T-helper 1 cell treated with Interleukin-12 subunit alpha and Interleukin-12 subunit beta and Interleukin-4 antibody, amounts not matched to agents 30 ng/mL and 1 ng/mL, for 36 hours (primary cell): Measurements from ENCODE around the gene NR0B2. TPM values are rescaled to one million over a fixed set of nuclear protein-coding genes. Genes with fewer than 3 reads are reported as not detected.

ENCODE experiments used
- intact Hi-C: fragments of 100-400 bp; cut with micrococcal nuclease; formaldehyde crosslinking; loops from one replicate; pipeline ENCODE4 v1.15.1; 2024
- total RNA-seq: library from RNA; stranded (reverse); gene quantifications from 2 replicates; pipeline ENCODE4 v1.2.3, GENCODE V29; 2022

NR0B2 gene
- total RNA-seq, 1 donor from 2014 or later: not detected

GRCh38 chr1:26936823-26937222 lies 23.0 kb upstream of the NR0B2 start:
- intact Hi-C loops: no loop called here

GRCh38 chr1:26932531-26932930 lies 18.8 kb upstream of the NR0B2 start:
- intact Hi-C loops: no loop called here

- intact Hi-C loops: no loop called here
These were observed 9.9 kb upstream of the NR0B2 start for GRCh38 chr1:26923711-26924110.

DNA sequence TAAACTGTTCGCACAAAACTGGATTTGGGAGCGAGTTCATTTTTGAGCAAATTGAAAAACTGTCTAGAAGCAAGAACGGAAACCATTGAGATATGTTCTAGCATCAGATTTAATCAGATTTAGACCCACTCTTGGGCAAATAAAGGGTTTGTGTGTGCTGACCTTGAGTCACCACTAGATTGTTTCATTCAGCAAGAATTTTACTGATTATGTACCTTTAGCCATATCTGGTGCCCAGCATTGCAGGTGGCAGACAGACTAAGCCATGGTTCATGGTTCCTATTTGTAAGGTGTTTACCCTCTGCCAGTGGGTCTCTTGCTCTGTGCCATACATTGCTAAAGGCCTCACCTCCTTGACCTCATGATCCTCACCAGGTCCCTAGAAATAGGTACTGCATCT lies 9.1 kb upstream of the NR0B2 start:
- intact Hi-C loops: no loop called here

DNA sequence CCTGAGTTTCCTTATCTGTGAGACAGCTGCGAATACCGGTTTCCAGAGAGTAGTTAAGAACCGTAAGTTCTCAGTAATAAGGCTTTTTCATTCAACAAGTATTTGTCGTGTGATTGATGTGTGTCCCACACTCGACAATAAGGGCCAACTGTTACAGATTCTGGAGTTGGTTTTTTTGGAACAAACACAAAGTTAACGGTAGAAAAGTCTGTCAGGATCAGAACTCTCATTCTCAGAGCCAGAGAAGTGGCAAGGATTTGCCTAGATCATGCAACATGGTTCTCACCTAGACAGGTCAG lies 8.6 kb upstream of the NR0B2 start:
- intact Hi-C loops: no loop called here

DNA sequence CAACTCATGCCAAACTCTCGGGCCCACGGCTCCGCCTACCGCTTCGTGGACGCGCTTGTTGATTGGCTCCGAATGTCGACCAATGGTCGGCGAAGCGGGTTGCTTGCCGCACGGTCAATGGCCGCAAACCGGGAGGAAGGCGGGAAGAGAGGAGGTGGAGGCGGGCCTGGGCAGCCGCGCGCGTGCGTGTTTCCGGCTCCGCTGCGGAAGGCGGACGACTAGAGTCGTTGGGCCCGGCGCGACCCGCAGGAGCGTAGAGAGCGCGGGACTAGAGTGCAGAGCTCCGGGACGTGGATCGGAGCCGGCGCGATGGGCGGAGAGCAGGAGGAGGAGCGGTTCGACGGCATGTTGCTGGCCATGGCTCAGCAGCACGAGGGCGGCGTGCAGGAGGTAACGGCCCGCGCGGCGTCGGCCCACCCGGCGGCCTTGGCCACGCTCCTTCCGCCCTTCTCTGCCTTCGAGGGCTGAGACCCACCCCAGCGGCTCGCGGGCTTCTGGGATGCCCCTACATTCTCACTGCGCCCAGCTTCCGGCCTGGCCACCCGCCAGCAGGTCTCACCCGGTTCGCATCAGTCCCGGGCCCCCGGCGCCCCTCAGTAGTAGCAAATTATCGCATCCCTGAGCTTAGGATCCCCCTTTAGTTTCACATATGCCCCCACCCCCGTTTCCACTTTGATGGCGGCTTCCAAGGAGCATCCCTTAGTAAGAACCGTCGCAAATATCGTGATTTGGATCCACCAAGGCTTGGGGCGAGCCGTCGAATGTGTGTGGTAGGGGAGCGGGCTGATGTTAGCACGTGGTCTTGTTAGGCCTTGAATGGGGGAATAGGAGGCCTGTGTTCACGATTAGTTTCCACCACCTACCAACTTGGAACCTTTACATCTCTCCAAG lies 8.0 kb upstream of the NR0B2 start, which contains the start of gene NUDC:
TSS of gene NUDC (plus strand) at position 204 of the 891 bp plus-strand sequence. CDS start at position 310, 106 bp downstream.
- intact Hi-C loops: loop anchor here (1.0 kb wide), 8 partner anchors 21 to 420 kb away; partner anchors contain the start of genes GPATCH3, GPN2, TRNP1 and WDTC1

GRCh38 chr1:26921126-26921539 lies 7.4 kb upstream of the NR0B2 start:
- intact Hi-C loops: loop anchor here (1.0 kb wide), 8 partner anchors 21 to 420 kb away; partner anchors contain the start of genes GPATCH3, GPN2, TRNP1 and WDTC1

- intact Hi-C loops: no loop called here
These were observed 1.5 kb upstream of the NR0B2 start for GRCh38 chr1:26915204-26915842.

GRCh38 chr1:26913389-26913753 lies 404 bp downstream of the NR0B2 start:
- intact Hi-C loops: no loop called here

- intact Hi-C loops: no loop called here
These were observed 1.7 kb downstream of the NR0B2 start for GRCh38 chr1:26912147-26912490.

GRCh38 chr1:26911399-26912146 lies 2.2 kb downstream of the NR0B2 start:
- intact Hi-C loops: no loop called here

DNA sequence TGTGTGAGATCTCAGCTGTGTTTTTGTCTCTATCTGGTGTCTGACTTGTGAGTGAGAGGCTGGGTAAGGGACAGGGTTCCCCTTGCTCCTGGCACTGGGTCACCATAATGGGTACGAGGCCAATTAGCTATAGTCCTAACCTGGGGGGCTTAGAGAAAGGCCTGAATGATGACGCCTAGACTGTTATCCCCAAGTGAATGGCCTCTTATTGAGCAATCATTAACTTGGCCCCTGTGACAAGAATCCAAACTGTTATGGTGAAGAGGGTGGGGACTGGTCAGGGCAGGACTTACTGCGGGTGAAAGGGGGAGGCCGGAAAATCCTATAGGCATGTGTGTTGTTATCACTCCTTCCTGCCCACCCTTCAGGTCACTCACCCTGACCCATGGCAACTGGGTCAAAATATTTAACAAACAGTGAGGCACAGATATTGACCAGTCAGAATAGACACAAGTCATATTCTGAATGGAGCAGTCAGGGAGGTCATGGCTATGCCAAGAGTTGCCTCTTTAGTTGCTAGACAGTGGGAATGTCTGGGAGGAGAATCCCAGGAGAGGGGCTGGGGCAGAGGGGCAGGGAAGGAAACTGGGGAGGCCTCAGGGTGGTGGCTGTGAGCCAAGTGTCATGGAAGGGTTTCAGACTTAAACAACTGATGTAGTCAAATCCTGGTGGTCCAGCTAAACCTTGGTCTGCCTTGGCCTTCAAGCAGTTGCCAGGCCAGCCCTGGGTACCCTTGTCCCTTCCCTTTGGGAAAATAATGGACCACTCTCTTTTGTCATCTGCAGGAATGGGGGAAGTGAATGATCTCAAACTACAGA lies 3.2 kb downstream of the NR0B2 start:
- intact Hi-C loops: no loop called here

GRCh38 chr1:26909951-26910342 lies 3.8 kb downstream of the NR0B2 start:
- intact Hi-C loops: no loop called here

DNA sequence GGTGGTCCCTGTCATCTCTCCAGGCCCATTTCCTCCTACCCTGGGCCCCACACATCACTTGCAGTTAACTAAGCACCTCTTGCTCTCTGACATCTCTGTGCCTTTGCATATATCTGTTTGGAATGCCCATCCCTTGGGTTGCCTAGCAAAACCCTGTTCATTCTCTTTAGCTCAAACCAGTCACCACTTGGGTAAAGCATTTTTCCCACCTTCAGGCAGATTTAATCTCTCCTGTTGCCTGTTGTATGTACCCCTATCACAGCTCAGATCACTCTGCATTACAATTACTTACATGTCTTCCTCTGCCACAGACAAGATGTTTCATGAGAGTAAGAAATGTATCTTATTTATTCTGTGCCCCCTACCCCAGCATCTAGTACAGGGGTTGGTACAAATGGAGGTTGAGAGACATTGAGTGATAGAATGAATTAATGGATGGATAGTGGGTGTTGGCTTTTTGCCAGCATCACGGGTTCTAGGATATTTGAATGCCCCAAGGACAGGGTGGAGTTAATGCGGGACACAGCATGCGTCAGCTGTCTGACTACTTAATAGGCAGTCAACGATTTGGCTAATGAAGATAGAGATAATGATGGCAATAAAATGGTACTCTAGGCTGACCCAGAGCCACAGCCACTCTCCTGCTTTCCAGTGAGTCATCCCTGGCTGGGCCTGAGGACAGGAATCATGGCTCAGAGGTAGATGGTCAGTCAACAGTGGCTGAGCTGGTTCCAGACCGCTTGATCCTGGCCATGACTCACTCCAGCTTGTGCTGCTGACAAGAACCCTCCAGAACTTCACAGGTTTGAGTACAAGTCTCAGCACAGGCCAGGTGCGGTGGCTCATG lies 6.5 kb downstream of the NR0B2 start:
- intact Hi-C loops: no loop called here

GRCh38 chr1:26900815-26901511 lies 12.8 kb downstream of the NR0B2 start:
- intact Hi-C loops: loop anchor here (1.0 to 5.0 kb wide), 3 partner anchors 11 to 91 kb away; partner anchors contain the start of genes GPN2, NUDC and TRNP1

GRCh38 chr1:26900001-26900814 lies 13.6 kb downstream of the NR0B2 start, which contains the start of gene GPATCH3:
TSS of gene GPATCH3 (minus strand) at chr1:26900467. CDS start at chr1:26900442, 25 bp downstream.
- intact Hi-C loops: loop anchor here (1.0 to 5.0 kb wide), 3 partner anchors 10 to 92 kb away; partner anchors contain the start of genes GPN2, NUDC and TRNP1

DNA sequence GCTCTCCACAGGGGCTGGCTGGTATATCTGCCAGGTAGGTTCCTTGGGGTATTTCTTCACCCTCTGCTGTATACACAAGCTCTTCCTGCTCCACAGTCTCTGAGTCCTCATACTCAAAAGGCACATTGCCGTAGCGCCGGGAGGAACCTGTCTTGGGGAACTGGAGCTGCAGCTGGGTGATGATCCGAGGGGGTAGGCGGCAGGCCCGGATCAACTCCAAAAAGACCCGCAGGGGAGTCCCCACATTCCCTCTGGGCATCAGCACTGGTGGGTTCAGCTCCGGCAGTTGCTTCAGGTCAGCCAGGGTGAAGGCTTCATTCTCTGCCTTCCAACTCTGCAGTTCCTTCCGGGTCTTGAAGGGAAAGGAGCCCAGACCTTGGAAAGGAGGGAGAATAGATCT lies 16.4 kb downstream of the NR0B2 start:
- intact Hi-C loops: loop anchor here (10.0 kb wide), 1 partner anchor 993 kb away; the partner anchor contains the start of gene STMN1

GRCh38 chr1:26894263-26894662 lies 19.5 kb downstream of the NR0B2 start:
- intact Hi-C loops: loop anchor here (10.0 kb wide), 1 partner anchor 989 kb away; the partner anchor contains the start of gene STMN1
